Keratinocyte (primary cell): ENCODE results near the gene STX12. TPM values are rescaled to one million over a fixed set of nuclear protein-coding genes. Genes with fewer than 3 reads are reported as not detected.
A peak's percentile ranks its signal among the peaks of the same experiment; 100 is the strongest.

Experiments used
- DNase-seq: peaks from one replicate; pipeline ENCODE4 v3.0.0-alpha.2; 2011; ENCODE audit warnings: low read depth, missing footprints, low spot score
- FAIRE-seq: peaks from 2 replicates; lab custom pipeline; 2011; peaks lifted over from hg19 to GRCh38; lab: Jason Lieb, UNC
- H2AFZ ChIP-seq: 2 replicates; pipeline ENCODE4 v1.6.0; 2012; ENCODE audit warnings: low read length, control low read depth, inconsistent platforms; ENCODE audit not compliant: control insufficient read depth
- H3K27ac ChIP-seq: 2 replicates; pipeline ENCODE4 v1.5.1; 2011; ENCODE audit warnings: low read length; ENCODE audit not compliant: control insufficient read depth, insufficient read depth
- H3K27me3 ChIP-seq: 3 replicates; pipeline ENCODE4 v1.6.0; 2011; ENCODE audit warnings: low read length; ENCODE audit not compliant: control insufficient read depth, insufficient read depth; ENCODE audit errors: extremely low read depth
- H3K36me3 ChIP-seq, 2 experiments: 2 replicates in 1 of 2; 3 replicates in 1 of 2; pipeline ENCODE4 v1.5.1; 2011; ENCODE audit warnings: low read length in 2 of 2, mild to moderate bottlenecking in 1 of 2; ENCODE audit not compliant: control insufficient read depth in 2 of 2, insufficient read depth in 2 of 2; ENCODE audit errors: extremely low read depth in 1 of 2
- H3K4me1 ChIP-seq: 3 replicates; pipeline ENCODE4 v1.5.1; 2011; ENCODE audit warnings: low read length; ENCODE audit not compliant: control insufficient read depth, insufficient read depth; ENCODE audit errors: extremely low read depth
- H3K4me2 ChIP-seq: 3 replicates; pipeline ENCODE4 v1.6.0; 2011; ENCODE audit warnings: low read depth, low read length; ENCODE audit not compliant: control insufficient read depth, insufficient read depth; ENCODE audit errors: extremely low read depth
- H3K4me3 ChIP-seq, 3 experiments: fragments of 200-600 bp in 1 of 3; sonication (generic) in 1 of 3; 2 replicates in 2 of 3; 3 replicates in 1 of 3; pipeline ENCODE4 v1.5.1; 2011 to 2016; ENCODE audit warnings: low read length in 3 of 3, mild to moderate bottlenecking in 3 of 3, control low read depth in 2 of 3, inconsistent platforms in 1 of 3, low read depth in 1 of 3, mixed read lengths in 1 of 3, mixed run types in 1 of 3, moderate library complexity in 1 of 3; ENCODE audit not compliant: control insufficient read depth in 2 of 3, insufficient read depth in 2 of 3; ENCODE audit errors: extremely low read depth in 1 of 3
- H3K79me2 ChIP-seq: 2 replicates; pipeline ENCODE4 v1.6.0; 2012; ENCODE audit warnings: low read length; ENCODE audit not compliant: control insufficient read depth, insufficient read depth
- H3K9ac ChIP-seq: 3 replicates; pipeline ENCODE4 v1.6.0; 2011; ENCODE audit warnings: low read length; ENCODE audit not compliant: control insufficient read depth, insufficient read depth; ENCODE audit errors: extremely low read depth
- H3K9me1 ChIP-seq: 3 replicates; pipeline ENCODE4 v1.6.0; 2011; ENCODE audit warnings: low read length; ENCODE audit not compliant: control insufficient read depth, insufficient read depth; ENCODE audit errors: extremely low read depth
- H3K9me3 ChIP-seq: 2 replicates; pipeline ENCODE4 v1.5.1; 2012; ENCODE audit warnings: low read depth, low read length; ENCODE audit not compliant: control insufficient read depth
- H4K20me1 ChIP-seq: 3 replicates; pipeline ENCODE4 v1.6.0; 2011; ENCODE audit warnings: low read length; ENCODE audit not compliant: control insufficient read depth, insufficient read depth; ENCODE audit errors: extremely low read depth
- EZH2 ChIP-seq: IDR thresholded peaks from one replicate; pipeline ENCODE4 v1.6.1; 2012; ENCODE audit warnings: inconsistent platforms, mild to moderate bottlenecking, low read length, moderate library complexity
- dilution Hi-C: fragments of 300-500 bp; cut with MboI; formaldehyde crosslinking; loops from one replicate; pipeline ENCODE4 v1.7.0; 2020; ENCODE audit warnings: low sequenced_read_pairs; ENCODE audit not compliant: extremely low pct_ligation_motif_present
- polyA plus RNA-seq, 5 experiments: library from polyadenylated mRNA; depleted of rRNA in 3 of 5; stranded (reverse) in 3 of 5; stranded (forward) in 1 of 5; unstranded in 1 of 5; fragments of >200 nt; gene quantifications; 1 replicate in 1 of 5; 2 replicates in 3 of 5; 3 replicates in 1 of 5; pipeline versions ENCODE4 v1.2.1 to v1.2.3, GENCODE V29; 2011 to 2012; ENCODE audit warnings: missing spikeins in 2 of 5, low read depth in 1 of 5, low replicate concordance in 1 of 5
- TF ChIP-seq, protein P1 (sequence below), 3 experiments: IDR thresholded peaks in 1 of 3; conservative IDR thresholded peaks in 1 of 3; optimal IDR thresholded peaks in 1 of 3; 2 replicates in 2 of 3; 3 replicates in 1 of 3; pipeline versions ENCODE3 to v1.5.1; 2011; ENCODE audit warnings: low read length in 3 of 3, mild to moderate bottlenecking in 3 of 3, moderate library complexity in 2 of 3, control low read depth in 1 of 3, inconsistent platforms in 1 of 3; ENCODE audit not compliant: insufficient read depth in 2 of 3; ENCODE audit errors: extremely low read depth in 1 of 3

Gene STX12
- polyA plus RNA-seq, 1 donor (not counting 4 experiments of a cell fraction or from before 2014, with no cell fraction given), result 29.9 TPM

DNA sequence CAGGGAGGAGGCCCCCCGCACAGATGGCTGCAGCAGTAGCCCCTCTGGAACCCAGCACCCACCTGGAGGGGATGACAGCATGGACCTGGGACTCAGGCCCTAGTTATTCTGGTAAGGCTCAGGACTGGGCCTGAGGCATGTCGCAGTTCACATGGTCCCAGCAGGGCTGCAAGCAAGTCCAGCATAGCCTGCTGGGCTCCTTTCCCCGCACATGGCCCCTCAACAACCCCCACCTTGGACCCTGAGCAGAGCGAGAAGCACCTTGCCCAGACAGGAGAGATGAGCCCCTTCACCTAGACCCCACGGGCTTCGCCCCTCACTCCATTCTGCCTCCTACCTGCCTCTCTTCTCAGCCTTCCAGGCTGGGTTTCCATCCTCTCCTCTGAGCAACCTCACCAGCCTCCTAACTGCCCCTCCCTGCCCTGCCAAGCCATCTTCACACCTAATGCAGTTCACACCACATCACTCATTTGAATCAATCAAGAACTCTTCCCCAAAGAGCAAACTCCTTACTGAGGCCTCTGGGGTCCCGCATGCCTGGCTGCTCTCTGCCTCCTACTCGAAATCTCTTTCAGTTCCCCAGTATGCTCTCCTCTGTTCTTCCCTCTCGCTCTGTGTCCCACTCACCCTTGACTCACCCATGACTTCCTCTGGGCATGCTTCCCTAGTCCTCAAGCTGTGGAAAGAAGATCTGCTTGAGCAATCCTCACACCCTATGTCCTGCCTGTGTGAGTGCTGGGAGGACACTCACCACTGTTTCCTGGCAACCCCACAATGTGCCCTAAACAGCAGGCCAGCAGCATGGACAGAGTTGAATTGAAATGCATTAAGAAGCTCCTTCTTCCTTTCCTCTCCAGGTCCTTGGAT, 89.9 kb downstream of the STX12 start:
- Histone ChIP-seq H3K36me3 (no peaks in the 10 kb centered on the region), H2AFZ (peak overlapping the region; percentile 39), H3K4me3 (no peak overlapping the region), H4K20me1 (no peaks in the 10 kb centered on the region), H3K9me3 (no peaks in the 10 kb centered on the region), H3K27me3 (no peaks in the 10 kb centered on the region), H3K79me2 (no peaks in the 10 kb centered on the region), H3K4me2 (peak overlapping the region; percentile 6), H3K4me1 (peaks cover 22% of the 10 kb centered on the region), H3K27ac (peak overlapping the region; percentile 73), H3K9ac (peak overlapping the region; percentile 46), H3K9me1 (no peaks in the 10 kb centered on the region)
- dilution Hi-C loops, result no loop called here
- peak; percentile 85 for FAIRE-seq
- DNase-seq, result peak; percentile 30
- TF ChIP-seq, protein P1, sequence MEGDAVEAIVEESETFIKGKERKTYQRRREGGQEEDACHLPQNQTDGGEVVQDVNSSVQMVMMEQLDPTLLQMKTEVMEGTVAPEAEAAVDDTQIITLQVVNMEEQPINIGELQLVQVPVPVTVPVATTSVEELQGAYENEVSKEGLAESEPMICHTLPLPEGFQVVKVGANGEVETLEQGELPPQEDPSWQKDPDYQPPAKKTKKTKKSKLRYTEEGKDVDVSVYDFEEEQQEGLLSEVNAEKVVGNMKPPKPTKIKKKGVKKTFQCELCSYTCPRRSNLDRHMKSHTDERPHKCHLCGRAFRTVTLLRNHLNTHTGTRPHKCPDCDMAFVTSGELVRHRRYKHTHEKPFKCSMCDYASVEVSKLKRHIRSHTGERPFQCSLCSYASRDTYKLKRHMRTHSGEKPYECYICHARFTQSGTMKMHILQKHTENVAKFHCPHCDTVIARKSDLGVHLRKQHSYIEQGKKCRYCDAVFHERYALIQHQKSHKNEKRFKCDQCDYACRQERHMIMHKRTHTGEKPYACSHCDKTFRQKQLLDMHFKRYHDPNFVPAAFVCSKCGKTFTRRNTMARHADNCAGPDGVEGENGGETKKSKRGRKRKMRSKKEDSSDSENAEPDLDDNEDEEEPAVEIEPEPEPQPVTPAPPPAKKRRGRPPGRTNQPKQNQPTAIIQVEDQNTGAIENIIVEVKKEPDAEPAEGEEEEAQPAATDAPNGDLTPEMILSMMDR (optimal IDR thresholded peaks at IDR 0.05 in 1 of 3, IDR thresholded peaks at IDR 0.05 in 1 of 3, conservative IDR thresholded peaks at IDR 0.05 in 1 of 3; ENCODE audit: extremely low read depth in 1 of 3, insufficient read depth in 2 of 3, low read length in 3 of 3), result no peak
- no peak for TF ChIP-seq EZH2

DNA sequence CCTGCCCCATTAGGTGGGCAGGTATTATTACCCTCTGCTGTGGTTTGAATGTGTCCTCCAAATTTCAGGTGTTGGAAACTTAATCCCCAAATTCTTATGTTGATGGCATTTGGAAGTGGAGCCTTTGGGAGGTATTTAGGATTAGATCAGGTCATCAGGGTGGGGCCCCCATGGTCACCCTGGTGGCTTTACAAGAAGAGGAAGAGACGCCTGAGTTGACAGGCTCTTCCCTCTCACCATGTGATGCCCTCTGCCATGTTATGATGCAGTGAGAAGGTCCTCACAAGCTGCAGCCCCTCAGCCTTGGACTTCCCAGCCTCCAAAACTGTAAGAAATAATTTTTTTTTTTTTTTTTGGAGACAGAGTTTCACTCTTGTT, 90.5 kb downstream of the STX12 start:
- no peak overlapping the region for H2AFZ ChIP-seq
- H3K4me2 ChIP-seq, result peak overlapping the region; percentile 6

More for the DNA sequence above, 90.5 kb downstream of the STX12 start:
- TF ChIP-seq, protein P1 (optimal IDR thresholded peaks at IDR 0.05 in 1 of 3, IDR thresholded peaks at IDR 0.05 in 1 of 3, conservative IDR thresholded peaks at IDR 0.05 in 1 of 3; ENCODE audit: extremely low read depth in 1 of 3, insufficient read depth in 2 of 3, low read length in 3 of 3), result no peak
- no peak for TF ChIP-seq EZH2
- Histone ChIP-seq H3K27ac (peak overlapping the region; percentile 73), H3K4me3 (no peak overlapping the region), H3K79me2 (no peaks in the 10 kb centered on the region), H3K4me1 (peaks cover 20% of the 10 kb centered on the region), H3K9me3 (no peaks in the 10 kb centered on the region), H3K9me1 (no peaks in the 10 kb centered on the region), H4K20me1 (no peaks in the 10 kb centered on the region), H3K9ac (peak overlapping the region; percentile 46), H3K36me3 (no peaks in the 10 kb centered on the region), H3K27me3 (no peaks in the 10 kb centered on the region)
- FAIRE-seq, result no peak
- dilution Hi-C loops, result no loop called here
- no peak for DNase-seq
